ENCODE data around the gene BCL3.

The BCL3 gene

DNA sequence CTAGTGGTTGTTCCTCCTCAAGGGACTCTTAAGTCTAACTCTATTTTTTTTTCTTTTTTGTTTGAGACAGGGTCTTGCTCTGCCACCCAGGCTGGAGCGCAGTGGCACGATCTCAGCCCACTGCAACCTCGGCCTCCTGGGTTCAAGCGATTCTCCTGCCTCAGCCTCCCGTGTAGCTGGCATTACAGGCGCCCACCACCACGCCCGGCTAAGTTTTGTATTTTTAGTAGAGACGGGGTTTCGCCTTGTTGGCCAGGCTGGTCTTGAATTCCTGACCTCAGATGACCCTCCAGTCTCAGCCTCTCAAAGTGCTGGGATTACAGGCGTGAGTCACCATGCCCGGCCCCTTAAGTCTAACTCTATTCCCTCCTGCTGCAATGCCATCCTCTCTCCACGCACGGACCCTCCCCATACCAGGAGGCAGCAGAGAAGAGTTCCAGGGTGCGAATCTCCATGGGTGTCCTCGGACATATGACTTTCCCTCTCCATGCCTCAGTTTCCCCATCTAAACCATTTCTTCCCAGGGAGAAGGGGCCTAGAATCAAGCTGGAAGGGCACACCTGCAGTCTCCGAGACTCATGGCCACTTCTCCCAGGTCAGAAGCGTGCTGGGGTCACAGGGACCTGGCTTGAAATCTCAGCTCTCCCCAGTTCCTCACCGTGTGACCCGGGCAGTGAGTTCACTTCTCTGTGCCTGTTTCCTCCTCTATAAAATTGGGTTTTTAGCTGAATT lies 6.0 kb upstream of the BCL3 start:
- Mint-ChIP-seq H3K4me3 (no peak overlapping the region), H3K36me3 (ENCODE audit: low read depth) (no peaks in the 10 kb centered on the region), H3K9me3 (no peaks in the 10 kb centered on the region), H3K27ac (no peak overlapping the region), H3K4me1 (peaks cover 39% of the 10 kb centered on the region), H3K27me3 (peaks cover 4% of the 10 kb centered on the region)
- ATAC-seq (no peak), DNase-seq (no peak)

DNA sequence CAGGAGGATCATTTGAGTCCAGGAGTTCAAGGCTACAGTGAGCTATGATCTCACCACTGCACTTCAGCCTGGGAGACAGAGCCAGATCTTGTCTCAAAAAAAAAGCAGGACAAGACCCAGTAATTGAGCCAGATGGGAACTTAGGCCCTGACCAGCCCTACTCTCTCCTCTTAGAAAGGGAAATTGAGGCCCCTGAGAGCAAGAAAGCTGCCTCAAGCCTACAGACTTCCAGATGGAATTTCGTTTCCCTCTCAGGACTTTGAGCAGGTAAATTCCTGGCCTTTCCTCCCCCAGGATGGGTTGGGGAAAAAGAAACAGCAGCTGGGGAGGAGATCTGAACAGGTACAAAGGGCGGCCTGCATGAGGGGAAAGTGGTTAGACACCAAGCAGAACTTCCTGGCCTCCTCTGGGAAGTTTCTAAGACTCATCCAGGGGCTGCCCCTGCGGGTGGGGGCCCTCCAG lies 3.6 kb upstream of the BCL3 start:
- Mint-ChIP-seq H3K27ac (no peak overlapping the region), H3K27me3 (peaks cover 4% of the 10 kb centered on the region), H3K36me3 (ENCODE audit: low read depth) (peaks cover 3% of the 10 kb centered on the region), H3K4me3 (no peak overlapping the region), H3K4me1 (peaks cover 46% of the 10 kb centered on the region), H3K9me3 (no peaks in the 10 kb centered on the region)
- ATAC-seq (no peak), DNase-seq (no peak)

- Mint-ChIP-seq H3K27me3 (peaks cover 4% of the 10 kb centered on the region), H3K4me3 (no peak overlapping the region), H3K9me3 (no peaks in the 10 kb centered on the region), H3K27ac (no peak overlapping the region), H3K4me1 (peaks cover 49% of the 10 kb centered on the region), H3K36me3 (ENCODE audit: low read depth) (peaks cover 3% of the 10 kb centered on the region)
- ATAC-seq (no peak), DNase-seq (no peak)
These were observed 3.1 kb upstream of the BCL3 start for GRCh38 chr19:44745341-44745831.

GRCh38 chr19:44745887-44746600 lies 2.5 kb upstream of the BCL3 start:
- Mint-ChIP-seq H3K4me3 (peak overlapping the region; percentile 5), H3K9me3 (no peaks in the 10 kb centered on the region), H3K36me3 (ENCODE audit: low read depth) (peaks cover 3% of the 10 kb centered on the region), H3K27ac (no peak overlapping the region), H3K4me1 (peaks cover 55% of the 10 kb centered on the region), H3K27me3 (peaks cover 4% of the 10 kb centered on the region)
- DNase-seq = no peak
- ATAC-seq = no peak

- Mint-ChIP-seq H3K9me3 (no peaks in the 10 kb centered on the region), H3K27ac (no peak overlapping the region)
These were observed 1.9 kb upstream of the BCL3 start for GRCh38 chr19:44746616-44746945.

DNA sequence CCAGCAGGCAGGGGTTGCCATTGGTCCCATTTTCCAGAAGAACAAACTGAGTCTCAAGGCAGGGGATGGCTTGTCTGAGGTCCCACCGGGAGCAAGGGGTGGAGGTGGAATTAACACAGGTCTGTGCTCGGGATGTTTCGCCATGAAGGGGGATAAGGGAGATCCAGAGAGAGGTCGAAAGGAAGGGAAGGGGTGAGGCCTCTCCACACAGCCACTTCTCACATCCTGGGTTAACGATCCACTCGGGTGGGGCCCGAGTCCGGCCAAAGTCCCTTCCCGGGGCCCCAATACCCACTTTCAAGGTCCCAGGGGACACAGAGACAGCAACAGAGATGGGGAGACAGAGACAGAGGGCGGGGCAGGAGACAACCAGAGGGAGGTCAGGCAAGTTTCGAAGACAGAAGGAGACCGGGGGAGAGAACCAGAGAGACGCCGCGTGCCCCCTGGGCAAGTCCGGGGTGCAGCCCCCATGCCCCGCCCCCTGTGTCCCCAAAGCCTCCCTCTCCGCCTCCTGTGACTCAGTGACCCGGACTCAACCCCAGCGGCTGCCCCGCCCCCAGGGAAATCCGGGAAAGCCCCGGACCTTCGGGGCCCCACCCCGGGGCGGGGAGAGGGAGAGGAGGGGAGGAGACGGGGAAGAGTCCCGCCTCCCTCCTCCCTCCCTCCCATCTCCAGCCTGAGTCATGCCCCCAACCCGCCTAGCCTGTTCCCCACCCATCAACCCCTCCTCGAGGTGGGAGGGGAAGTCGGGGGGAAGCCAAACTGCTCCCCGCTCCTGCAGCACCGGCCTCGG lies 1.4 kb upstream of the BCL3 start:
- H3K27me3 Mint-ChIP-seq = peaks cover 4% of the 10 kb centered on the region
- peaks cover 9% of the 10 kb centered on the region for H3K36me3 Mint-ChIP-seq (ENCODE audit: low read depth)
- DNase-seq (peak; percentile 96), ATAC-seq (peak; percentile 81)
- H3K4me3 Mint-ChIP-seq = peak overlapping the region; percentile 96
- H3K27ac Mint-ChIP-seq = peak overlapping the region; percentile 96
- H3K4me1 Mint-ChIP-seq = peaks cover 60% of the 10 kb centered on the region
- no peaks in the 10 kb centered on the region for H3K9me3 Mint-ChIP-seq

More at GRCh38 chr19:44746616-44746945, 1.9 kb upstream of the BCL3 start:
- Mint-ChIP-seq H3K27me3 (peaks cover 4% of the 10 kb centered on the region), H3K4me1 (peaks cover 57% of the 10 kb centered on the region), H3K4me3 (peak overlapping the region; percentile 5), H3K36me3 (ENCODE audit: low read depth) (peaks cover 5% of the 10 kb centered on the region)
- no peak for DNase-seq
- no peak for ATAC-seq

- H3K9me3 Mint-ChIP-seq = no peaks in the 10 kb centered on the region
- peak overlapping the region; percentile 96 for H3K4me3 Mint-ChIP-seq
- H3K36me3 Mint-ChIP-seq (ENCODE audit: low read depth) = peaks cover 16% of the 10 kb centered on the region
- H3K4me1 Mint-ChIP-seq = peaks cover 62% of the 10 kb centered on the region
- H3K27ac Mint-ChIP-seq = peak overlapping the region; percentile 96
- H3K27me3 Mint-ChIP-seq = peaks cover 4% of the 10 kb centered on the region
- ATAC-seq (peak; percentile 30), DNase-seq (peak; percentile 40)
These were observed 626 bp upstream of the BCL3 start for GRCh38 chr19:44747739-44748425.

DNA sequence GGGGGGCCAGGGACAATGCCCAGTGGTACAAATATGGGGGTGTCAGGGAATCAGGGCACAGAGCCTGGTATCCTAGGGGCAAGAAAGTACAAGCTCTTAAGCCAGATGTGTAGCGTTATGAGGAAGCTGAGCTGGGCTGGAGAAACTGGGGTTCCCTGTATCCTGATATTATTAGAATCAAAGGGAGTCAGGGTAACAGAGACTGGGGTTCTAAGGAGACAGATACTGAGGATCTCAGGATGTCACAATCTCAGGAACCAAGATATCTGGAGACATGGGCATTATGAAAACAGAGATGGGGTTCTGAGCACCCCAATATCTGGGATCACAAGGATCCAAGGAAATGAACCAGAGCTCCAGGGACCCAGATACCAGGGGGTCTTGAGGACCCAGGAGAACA lies 784 bp downstream of the BCL3 start:
- H3K4me1 Mint-ChIP-seq = peaks cover 69% of the 10 kb centered on the region
- peaks cover 17% of the 10 kb centered on the region for H3K36me3 Mint-ChIP-seq (ENCODE audit: low read depth)

DNA sequence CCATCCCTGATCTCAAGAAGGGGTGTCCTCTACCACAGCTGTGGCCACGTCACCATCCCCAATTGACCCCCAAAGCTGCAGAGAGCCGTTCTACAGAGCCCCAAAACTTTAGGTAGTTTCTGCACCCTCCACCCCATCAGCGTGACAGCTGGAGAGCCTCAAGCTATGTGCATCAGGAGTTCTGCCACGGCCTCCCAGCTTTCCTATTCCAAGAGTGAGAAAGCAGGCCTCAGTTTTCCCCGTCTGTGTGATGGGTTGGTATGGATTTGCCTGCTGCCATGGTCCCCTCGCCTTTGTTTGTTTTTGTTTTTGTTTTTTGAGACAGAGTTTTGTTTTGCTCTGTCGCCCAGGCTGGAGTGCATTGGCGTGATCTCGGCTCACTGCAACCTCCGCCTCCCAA lies 1.5 kb downstream of the BCL3 start:
- peaks cover 20% of the 10 kb centered on the region for H3K36me3 Mint-ChIP-seq (ENCODE audit: low read depth)
- H3K4me1 Mint-ChIP-seq = peaks cover 71% of the 10 kb centered on the region
- H3K4me3 Mint-ChIP-seq = peak overlapping the region; percentile 79
- ATAC-seq (no peak), DNase-seq (no peak)
- peak overlapping the region; percentile 59 for H3K27ac Mint-ChIP-seq
- no peaks in the 10 kb centered on the region for H3K9me3 Mint-ChIP-seq
- H3K27me3 Mint-ChIP-seq = peaks cover 6% of the 10 kb centered on the region

More for the DNA sequence above, 784 bp downstream of the BCL3 start:
- H3K9me3 Mint-ChIP-seq = no peaks in the 10 kb centered on the region
- no peak for ATAC-seq
- DNase-seq = no peak
- peak overlapping the region; percentile 59 for H3K27ac Mint-ChIP-seq
- peaks cover 6% of the 10 kb centered on the region for H3K27me3 Mint-ChIP-seq
- H3K4me3 Mint-ChIP-seq = peak overlapping the region; percentile 79

- Mint-ChIP-seq H3K36me3 (ENCODE audit: low read depth) (peaks cover 21% of the 10 kb centered on the region), H3K4me1 (peaks cover 66% of the 10 kb centered on the region), H3K9me3 (no peaks in the 10 kb centered on the region), H3K27ac (peak overlapping the region; percentile 93), H3K27me3 (peaks cover 2% of the 10 kb centered on the region), H3K4me3 (peak overlapping the region; percentile 88)
- DNase-seq = no peak
- ATAC-seq = no peak
These were observed 3.8 kb downstream of the BCL3 start for GRCh38 chr19:44752123-44752815.

DNA sequence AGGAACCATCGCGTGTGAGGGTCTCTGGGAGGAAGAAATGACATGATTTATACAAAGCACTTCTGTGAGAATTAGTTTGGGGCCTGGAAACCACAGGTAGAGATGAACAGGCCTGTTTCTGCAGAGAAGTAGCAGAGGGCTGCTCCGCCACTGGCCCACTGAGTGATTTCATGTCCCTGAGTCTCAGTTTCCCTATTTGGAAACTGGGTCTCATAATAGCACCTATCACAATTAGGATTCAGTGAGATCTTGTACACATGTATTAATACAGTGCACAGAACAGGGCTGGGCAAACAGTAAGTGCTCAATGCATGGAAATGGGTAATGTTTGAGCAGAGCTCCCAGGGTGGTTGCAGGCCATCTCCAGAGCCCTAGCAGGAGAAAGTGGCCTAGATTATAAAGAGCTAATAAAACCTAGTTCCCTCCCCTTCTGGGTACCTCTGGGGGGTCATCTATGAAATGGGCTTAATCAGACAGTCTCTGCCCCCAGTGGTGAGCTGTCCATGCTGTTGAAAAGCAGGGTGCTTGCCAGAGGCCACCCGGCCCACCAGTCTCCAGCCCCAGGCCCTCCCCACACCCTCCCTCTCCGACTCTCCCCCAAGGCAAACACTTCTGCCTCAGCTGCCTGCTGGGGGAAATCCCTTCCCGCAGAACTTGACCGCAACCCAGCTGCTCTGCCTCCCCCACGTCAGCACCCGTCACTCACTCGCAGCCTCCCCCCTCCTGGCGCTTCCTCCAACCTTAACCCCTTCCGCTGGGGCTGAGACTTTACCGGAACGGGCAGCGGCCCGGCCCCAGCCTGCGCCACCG lies 4.5 kb downstream of the BCL3 start:
- DNase-seq (peak; percentile 96), ATAC-seq (peak; percentile 79)
- Mint-ChIP-seq H3K36me3 (ENCODE audit: low read depth) (peaks cover 21% of the 10 kb centered on the region), H3K27me3 (peaks cover 2% of the 10 kb centered on the region), H3K4me1 (peaks cover 61% of the 10 kb centered on the region), H3K27ac (peak overlapping the region; percentile 93), H3K4me3 (peak overlapping the region; percentile 88), H3K9me3 (no peaks in the 10 kb centered on the region)

DNA sequence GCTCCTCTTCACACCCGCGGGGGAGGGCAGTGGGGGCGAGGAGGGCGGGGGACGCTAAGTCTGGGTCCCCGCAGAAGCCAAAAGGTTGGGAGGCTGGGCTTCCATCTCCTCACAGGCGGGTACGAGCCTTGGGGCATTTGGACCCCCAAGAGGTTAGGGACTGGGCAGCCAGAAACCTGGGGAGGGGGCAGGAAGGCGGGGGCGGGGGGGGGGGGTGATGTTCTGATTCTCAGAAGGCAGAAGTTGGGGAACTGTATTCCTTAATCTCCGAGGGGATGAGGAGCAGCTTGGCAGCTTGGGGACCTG lies 5.1 kb downstream of the BCL3 start:
- Mint-ChIP-seq H3K4me1 (peaks cover 59% of the 10 kb centered on the region), H3K4me3 (peak overlapping the region; percentile 88), H3K27ac (peak overlapping the region; percentile 93), H3K9me3 (no peaks in the 10 kb centered on the region), H3K27me3 (peaks cover 2% of the 10 kb centered on the region), H3K36me3 (ENCODE audit: low read depth) (peaks cover 25% of the 10 kb centered on the region)
- ATAC-seq (no peak), DNase-seq (no peak)

Data from activated naive CD8-positive, alpha-beta T cell treated with anti-CD3 and anti-CD28 coated beads, Interleukin-2, amount 50 U/mL, for 24 hours (primary cell).